Measurements from ENCODE around the gene JAK3. TPM values are rescaled to one million over a fixed set of nuclear protein-coding genes. Genes with fewer than 3 reads are reported as not detected.

The JAK3 gene
- total RNA-seq, 6 experiments from 2014 or later, result 0.30 to 1.00 (median 0.40) TPM

DNA sequence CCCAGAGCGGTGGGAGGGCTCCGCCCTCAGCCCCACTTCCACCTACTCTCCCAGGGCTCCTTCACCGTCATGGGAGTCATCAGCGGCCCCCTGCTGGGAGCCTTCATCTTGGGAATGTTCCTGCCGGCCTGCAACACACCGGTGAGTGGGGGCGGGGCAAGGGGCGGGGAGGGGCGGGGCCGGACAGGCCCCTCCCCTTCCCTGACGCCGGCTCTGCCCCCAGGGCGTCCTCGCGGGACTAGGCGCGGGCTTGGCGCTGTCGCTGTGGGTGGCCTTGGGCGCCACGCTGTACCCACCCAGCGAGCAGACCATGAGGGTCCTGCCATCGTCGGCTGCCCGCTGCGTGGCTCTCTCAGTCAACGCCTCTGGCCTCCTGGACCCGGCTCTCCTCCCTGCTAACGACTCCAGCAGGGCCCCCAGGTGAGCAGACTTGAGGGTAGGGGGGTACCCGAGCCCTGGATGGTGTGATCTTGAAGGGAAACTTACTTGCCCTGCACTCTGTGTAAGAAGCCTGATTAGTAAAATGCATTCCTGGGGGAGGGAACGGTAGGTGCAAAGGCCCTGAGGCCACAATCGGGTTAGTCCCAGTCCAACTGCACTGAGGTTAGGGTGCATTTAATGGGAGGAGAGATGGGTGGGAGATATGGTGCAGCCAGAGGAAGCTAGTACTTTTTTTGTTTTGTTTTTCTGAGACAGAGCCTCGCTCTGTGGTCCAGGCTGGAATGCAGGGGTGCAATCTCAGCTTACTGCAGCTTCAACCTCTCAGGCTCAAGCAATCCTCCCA is 36.0 kb upstream of the JAK3 start:
- no peak for DNase-seq
- TF ChIP-seq, protein P1, sequence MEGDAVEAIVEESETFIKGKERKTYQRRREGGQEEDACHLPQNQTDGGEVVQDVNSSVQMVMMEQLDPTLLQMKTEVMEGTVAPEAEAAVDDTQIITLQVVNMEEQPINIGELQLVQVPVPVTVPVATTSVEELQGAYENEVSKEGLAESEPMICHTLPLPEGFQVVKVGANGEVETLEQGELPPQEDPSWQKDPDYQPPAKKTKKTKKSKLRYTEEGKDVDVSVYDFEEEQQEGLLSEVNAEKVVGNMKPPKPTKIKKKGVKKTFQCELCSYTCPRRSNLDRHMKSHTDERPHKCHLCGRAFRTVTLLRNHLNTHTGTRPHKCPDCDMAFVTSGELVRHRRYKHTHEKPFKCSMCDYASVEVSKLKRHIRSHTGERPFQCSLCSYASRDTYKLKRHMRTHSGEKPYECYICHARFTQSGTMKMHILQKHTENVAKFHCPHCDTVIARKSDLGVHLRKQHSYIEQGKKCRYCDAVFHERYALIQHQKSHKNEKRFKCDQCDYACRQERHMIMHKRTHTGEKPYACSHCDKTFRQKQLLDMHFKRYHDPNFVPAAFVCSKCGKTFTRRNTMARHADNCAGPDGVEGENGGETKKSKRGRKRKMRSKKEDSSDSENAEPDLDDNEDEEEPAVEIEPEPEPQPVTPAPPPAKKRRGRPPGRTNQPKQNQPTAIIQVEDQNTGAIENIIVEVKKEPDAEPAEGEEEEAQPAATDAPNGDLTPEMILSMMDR (IDR thresholded peaks at IDR 0.05), result no peak
- Mint-ChIP-seq H3K36me3 (ENCODE audit: low read depth) (no peaks in the 10 kb centered on the region), H3K9me3 (no peaks in the 10 kb centered on the region), H3K27ac (no peak overlapping the region), H3K4me3 (no peak overlapping the region), H3K4me1 (ENCODE audit: low read depth) (no peaks in the 10 kb centered on the region), H3K27me3 (ENCODE audit: insufficient read depth) (peaks cover 17% of the 10 kb centered on the region)

DNA sequence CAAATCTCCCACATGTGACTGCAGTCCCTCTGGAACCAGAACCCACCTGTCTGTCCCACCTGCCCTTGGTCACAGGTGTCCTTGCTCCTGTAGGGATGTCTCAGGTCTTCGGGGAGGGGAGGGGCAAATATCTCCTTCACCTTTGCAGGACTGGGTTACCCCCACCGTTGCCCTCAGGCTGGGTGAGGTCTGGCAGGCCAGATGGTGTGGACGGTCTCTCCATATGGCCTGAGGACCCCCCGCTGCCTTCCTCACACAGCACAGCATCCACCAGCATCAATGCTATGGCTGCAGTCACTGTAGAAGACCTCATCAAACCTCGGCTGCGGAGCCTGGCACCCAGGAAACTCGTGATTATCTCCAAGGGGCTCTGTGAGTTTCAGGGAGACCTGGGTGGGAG is 33.9 kb upstream of the JAK3 start:
- Mint-ChIP-seq H3K27ac (no peak overlapping the region), H3K4me1 (ENCODE audit: low read depth) (no peaks in the 10 kb centered on the region), H3K9me3 (no peaks in the 10 kb centered on the region), H3K4me3 (no peak overlapping the region), H3K36me3 (ENCODE audit: low read depth) (no peaks in the 10 kb centered on the region), H3K27me3 (ENCODE audit: insufficient read depth) (peaks cover 25% of the 10 kb centered on the region)
- TF ChIP-seq, protein P1 (IDR thresholded peaks at IDR 0.05), result no peak
- no peak for DNase-seq

DNA sequence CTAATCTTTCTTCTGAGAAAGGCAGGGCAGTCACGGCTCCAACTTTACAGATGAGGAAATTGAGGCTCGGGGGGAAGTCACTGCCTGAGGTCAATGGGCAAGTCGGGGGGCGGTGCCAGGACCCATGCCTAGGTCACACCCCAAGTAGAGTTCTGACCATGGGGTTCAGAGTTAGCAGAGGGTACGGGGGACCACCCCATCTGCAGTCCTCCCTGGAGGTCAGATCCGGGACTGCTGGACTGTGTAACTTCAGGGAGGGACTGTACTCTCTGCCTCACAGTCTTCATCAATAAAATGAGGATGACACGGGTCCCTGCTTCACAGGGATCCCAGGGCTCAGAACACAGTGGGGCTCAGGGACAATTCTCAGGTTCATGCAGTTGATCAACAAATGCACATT is 31.7 kb upstream of the JAK3 start:
- DNase-seq, result no peak
- no peaks in the 10 kb centered on the region for H3K4me1 Mint-ChIP-seq (ENCODE audit: low read depth)
- no peaks in the 10 kb centered on the region for H3K9me3 Mint-ChIP-seq
- H3K36me3 Mint-ChIP-seq (ENCODE audit: low read depth), result no peaks in the 10 kb centered on the region
- no peak overlapping the region for H3K4me3 Mint-ChIP-seq
- TF ChIP-seq, protein P1 (IDR thresholded peaks at IDR 0.05), result no peak; the same call in 1 of the 2 replicates
- H3K27me3 Mint-ChIP-seq (ENCODE audit: insufficient read depth), result peaks cover 25% of the 10 kb centered on the region
- H3K27ac Mint-ChIP-seq, result no peak overlapping the region

DNA sequence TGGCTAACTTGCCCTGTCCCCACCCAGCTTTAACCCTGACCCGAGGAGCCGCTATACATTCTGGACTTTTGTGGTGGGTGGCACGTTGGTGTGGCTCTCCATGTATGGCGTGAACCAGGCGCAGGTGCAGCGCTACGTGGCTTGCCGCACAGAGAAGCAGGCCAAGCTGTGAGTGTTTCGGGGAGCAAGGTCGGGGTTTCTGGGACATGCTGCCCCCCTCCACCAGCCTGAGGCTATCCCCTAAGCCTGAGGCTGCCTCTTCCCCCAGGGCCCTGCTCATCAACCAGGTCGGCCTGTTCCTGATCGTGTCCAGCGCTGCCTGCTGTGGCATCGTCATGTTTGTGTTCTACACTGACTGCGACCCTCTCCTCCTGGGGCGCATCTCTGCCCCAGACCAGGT is 29.9 kb upstream of the JAK3 start:
- Mint-ChIP-seq H3K27ac (no peak overlapping the region), H3K4me1 (ENCODE audit: low read depth) (no peaks in the 10 kb centered on the region), H3K27me3 (ENCODE audit: insufficient read depth) (peaks cover 30% of the 10 kb centered on the region), H3K4me3 (no peak overlapping the region), H3K9me3 (no peaks in the 10 kb centered on the region), H3K36me3 (ENCODE audit: low read depth) (no peaks in the 10 kb centered on the region)
- no peak for DNase-seq
- TF ChIP-seq, protein P1 (IDR thresholded peaks at IDR 0.05), result no peak

DNA sequence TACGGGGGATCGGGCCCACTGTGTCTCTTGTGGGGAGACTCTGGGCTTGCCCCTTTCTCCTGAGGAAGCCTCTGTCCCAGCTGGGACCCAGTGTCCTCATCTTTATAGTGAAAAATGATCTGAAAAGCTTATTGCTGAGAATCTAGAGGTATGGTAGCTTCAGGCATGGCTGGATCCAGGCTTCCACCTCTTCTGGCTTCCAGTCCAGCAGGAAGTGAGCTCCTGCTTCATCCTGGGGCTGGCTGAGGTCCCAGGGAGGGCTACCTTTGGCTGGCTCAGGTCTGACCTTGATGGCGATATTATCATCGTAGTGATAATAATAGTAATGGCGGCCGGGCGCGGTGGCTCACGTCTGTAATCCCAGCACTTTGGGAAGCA is 27.0 kb upstream of the JAK3 start:
- H3K27ac Mint-ChIP-seq, result no peak overlapping the region
- no peak for DNase-seq
- H3K9me3 Mint-ChIP-seq, result no peaks in the 10 kb centered on the region
- no peaks in the 10 kb centered on the region for H3K4me1 Mint-ChIP-seq (ENCODE audit: low read depth)
- no peaks in the 10 kb centered on the region for H3K36me3 Mint-ChIP-seq (ENCODE audit: low read depth)
- TF ChIP-seq, protein P1 (IDR thresholded peaks at IDR 0.05), result no peak
- H3K4me3 Mint-ChIP-seq, result no peak overlapping the region
- peaks cover 34% of the 10 kb centered on the region for H3K27me3 Mint-ChIP-seq (ENCODE audit: insufficient read depth)
